GM23338 (cell line): Measurements from ENCODE around the gene TENM3.

Experiments used
- CREB1 ChIP-seq: fragments of 250-450 bp; sonication (Bioruptor Pico); IDR thresholded peaks from 2 replicates; pipeline ENCODE4 v1.5.0; 2020; ENCODE audit warnings: low read depth, mild to moderate bottlenecking, moderate library complexity
- CTCF ChIP-seq, 2 experiments: fragments of 200-600 bp in 1 of 2; sonication (generic) in 1 of 2; conservative IDR thresholded peaks; 2 replicates each; pipeline versions ENCODE4 v1.5.1 to v1.6.1; 2016 to 2017; ENCODE audit warnings: antibody characterized with exemption in 2 of 2, low read depth in 2 of 2, mild to moderate bottlenecking in 2 of 2, moderate library complexity in 1 of 2
- EZH2 ChIP-seq: fragments of 200-600 bp; sonication (generic); IDR thresholded peaks from one replicate; pipeline ENCODE4 v1.8.0; 2017; ENCODE audit warnings: antibody characterized with exemption, mild to moderate bottlenecking, low read depth; ENCODE audit not compliant: unreplicated experiment
- EZH2phosphoT487 ChIP-seq: fragments of 200-600 bp; sonication (generic); IDR thresholded peaks from one replicate; pipeline ENCODE4 v1.8.1; 2018; ENCODE audit warnings: antibody characterized with exemption; ENCODE audit not compliant: unreplicated experiment
- POLR2AphosphoS5 ChIP-seq: IDR thresholded peaks from 2 replicates; pipeline ENCODE4 v1.6.1; 2016; ENCODE audit warnings: antibody characterized with exemption, low read depth
- REST ChIP-seq: IDR thresholded peaks from one replicate; pipeline ENCODE4 v1.6.1; 2018; ENCODE audit warnings: antibody characterized with exemption; ENCODE audit not compliant: unreplicated experiment
- ZNF331 ChIP-seq: fragments of 250-450 bp; sonication (Bioruptor Pico); IDR thresholded peaks from 2 replicates; pipeline ENCODE4 v1.5.0; 2020; ENCODE audit warnings: low read depth, mild to moderate bottlenecking, moderate library complexity

GRCh38 chr4:182475539-182475938 lies 232.3 kb downstream of the TENM3 start:
- TF ChIP-seq EZH2phosphoT487 (no peak), CTCF (conservative IDR thresholded peaks at IDR 0.05; ENCODE audit: low read depth in 2 of 2) (no peak), EZH2 (no peak), POLR2AphosphoS5 (no peak), CREB1 (CRISPR knock-in tag) (no peak), REST (no peak), ZNF331 (CRISPR knock-in tag) (no peak)
